ENCODE results near the gene C18orf63.

DNA sequence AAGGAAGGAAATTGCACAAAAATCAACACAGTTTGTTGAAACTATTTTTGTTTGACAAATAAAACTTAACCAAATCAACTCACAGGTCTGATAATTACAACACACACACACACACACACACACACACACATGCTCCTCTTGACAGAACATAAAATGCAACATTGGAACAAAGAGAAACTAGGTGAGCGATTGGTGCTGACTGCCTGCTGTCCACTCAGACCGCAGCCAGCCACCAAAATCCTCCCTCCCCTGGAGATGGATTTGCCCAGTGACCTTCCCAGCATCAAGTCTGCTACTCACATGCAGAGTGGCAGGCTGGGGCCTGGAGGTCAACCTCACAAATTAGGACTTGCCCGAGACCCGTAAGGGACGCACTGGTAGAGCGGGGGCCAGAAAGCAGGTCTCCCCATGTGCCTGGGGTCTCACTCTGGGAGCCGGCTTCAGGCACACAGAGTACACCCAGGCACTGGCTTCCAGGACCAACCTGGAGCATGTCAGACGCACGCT is 80.1 kb downstream of the C18orf63 start:
- TF ChIP-seq EP300 (conservative IDR thresholded peaks at IDR 0.05; ENCODE audit: poor library complexity, severe bottlenecking): no peak
- TF ChIP-seq, protein P1, sequence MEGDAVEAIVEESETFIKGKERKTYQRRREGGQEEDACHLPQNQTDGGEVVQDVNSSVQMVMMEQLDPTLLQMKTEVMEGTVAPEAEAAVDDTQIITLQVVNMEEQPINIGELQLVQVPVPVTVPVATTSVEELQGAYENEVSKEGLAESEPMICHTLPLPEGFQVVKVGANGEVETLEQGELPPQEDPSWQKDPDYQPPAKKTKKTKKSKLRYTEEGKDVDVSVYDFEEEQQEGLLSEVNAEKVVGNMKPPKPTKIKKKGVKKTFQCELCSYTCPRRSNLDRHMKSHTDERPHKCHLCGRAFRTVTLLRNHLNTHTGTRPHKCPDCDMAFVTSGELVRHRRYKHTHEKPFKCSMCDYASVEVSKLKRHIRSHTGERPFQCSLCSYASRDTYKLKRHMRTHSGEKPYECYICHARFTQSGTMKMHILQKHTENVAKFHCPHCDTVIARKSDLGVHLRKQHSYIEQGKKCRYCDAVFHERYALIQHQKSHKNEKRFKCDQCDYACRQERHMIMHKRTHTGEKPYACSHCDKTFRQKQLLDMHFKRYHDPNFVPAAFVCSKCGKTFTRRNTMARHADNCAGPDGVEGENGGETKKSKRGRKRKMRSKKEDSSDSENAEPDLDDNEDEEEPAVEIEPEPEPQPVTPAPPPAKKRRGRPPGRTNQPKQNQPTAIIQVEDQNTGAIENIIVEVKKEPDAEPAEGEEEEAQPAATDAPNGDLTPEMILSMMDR (IDR thresholded peaks at IDR 0.05; ENCODE audit: poor library complexity, severe bottlenecking): no peak

All from neural cell (in vitro differentiated cells).